Heart left ventricle (tissue), 16 donors: ENCODE data around the gene CDKN2D. TPM values are rescaled to one million over a fixed set of nuclear protein-coding genes. Genes with fewer than 3 reads are reported as not detected.

Source experiments
- ATAC-seq, 4 donors: fragments of 200-7000 bp; cut with Tn5 transposase; one replicate each; pipeline ENCODE4 v1.9.1; 2020 to 2022; ENCODE audit warnings: moderate library complexity in 4 of 4, mild to moderate bottlenecking in 3 of 4, moderate number of reproducible peaks in 1 of 4
- DNase-seq, 5 donors: peaks; one replicate each; pipeline ENCODE4 v3.0.0-alpha.2; 2020
- H3K27ac ChIP-seq, 12 donors: fragments of 200-600 bp; sonication (generic) in 4 of 12; one replicate each; pipeline versions ENCODE4 v1.5.0 to v1.8.0; 2016 to 2022; ENCODE audit warnings: mild to moderate bottlenecking in 2 of 12
- H3K27me3 ChIP-seq, 9 donors: fragments of 200-600 bp; sonication (generic) in 2 of 9; one replicate each; pipeline versions ENCODE4 v1.5.1 to v1.8.0; 2016 to 2022; ENCODE audit warnings: mild to moderate bottlenecking in 3 of 9
- H3K36me3 ChIP-seq, 9 donors: fragments of 200-600 bp; sonication (generic) in 2 of 9; one replicate each; pipeline versions ENCODE4 v1.5.0 to v1.8.0; 2018 to 2022; ENCODE audit warnings: mild to moderate bottlenecking in 2 of 9
- H3K4me1 ChIP-seq, 12 donors: fragments of 200-600 bp; sonication (generic) in 4 of 12; one replicate each; pipeline versions ENCODE4 v1.5.0 to v1.8.0; 2016 to 2022; ENCODE audit warnings: mild to moderate bottlenecking in 3 of 12
- H3K4me3 ChIP-seq, 12 donors: fragments of 200-600 bp; sonication (generic) in 4 of 12; one replicate each; pipeline versions ENCODE4 v1.5.0 to v1.8.0; 2017 to 2022; ENCODE audit warnings: mild to moderate bottlenecking in 9 of 12, moderate library complexity in 4 of 12
- H3K9me3 ChIP-seq, 12 donors: fragments of 200-600 bp; sonication (generic) in 4 of 12; one replicate each; pipeline versions ENCODE4 v1.5.0 to v1.8.0; 2016 to 2022; ENCODE audit warnings: mild to moderate bottlenecking in 1 of 12
- CTCF ChIP-seq, 12 donors: fragments of 200-600 bp; sonication (generic) in 4 of 12; IDR thresholded peaks; one replicate each; pipeline versions ENCODE4 v1.5.0 to v1.8.0; 2018 to 2022; ENCODE audit warnings: antibody characterized with exemption in 12 of 12, mild to moderate bottlenecking in 5 of 12
- POLR2A ChIP-seq, 2 donors: fragments of 450-650 bp; IDR thresholded peaks; one replicate each; pipeline ENCODE4 v1.6.1; 2017; ENCODE audit warnings: antibody characterized with exemption in 2 of 2, mild to moderate bottlenecking in 2 of 2, moderate library complexity in 2 of 2
- WGBS, 4 donors: extraction: QIAGEN DNeasy Blood & Tissue Kit in 2 of 4; methylation state at CpG; one replicate each; pipeline versions ENCODE4 v1.1.5 to v1.1.7; 2013 to 2018; 5-methylcytosine and 5-hydroxymethylcytosine counted together
- intact Hi-C, 10 donors: fragments of 100-400 bp; cut with DNase I; formaldehyde crosslinking; loops; one replicate each; pipeline versions ENCODE4 v1.11.1 to v1.14.2; 2022
- polyA plus RNA-seq, 2 donors: library from polyadenylated mRNA; stranded (reverse); fragments of 200-250 nt; gene quantifications; one replicate each; pipeline ENCODE4 v1.2.3, GENCODE V29; 2013
- total RNA-seq, 9 donors: library from RNA; depleted of rRNA in 2 of 9; stranded (reverse); fragments of >200 nt in 2 of 9; fragmentation: NEBNext Ultra II Directional in 3 of 9; extraction: Animal tissue kit (Norgen Biotek cat#: 25700) in 3 of 9; gene quantifications; one replicate each; pipeline versions ENCODE4 v1.1.0 to v1.2.4, GENCODE V29; 2016 to 2023
- donor health status: ischemic (EF 13 %, LVEDD 7.1; RV severe dilation, severe dysfunction).
- donor health status: healthy with polysubstance abuse.
- donor health status: DM: no; HTN: yes; CAD: no.
- donor health status: DM: no; HTN: no; CAD: no.
- donor health status: ischemic (EF 25% LVEDD 6.9; RV normal size, moderate dysfunction).
- donor health status: ischemic (EF 25% LVEDD 5.7; RV mildly dilated, moderate dysfunction).
- donor health status: healthy.
- donor health status: DM: yes; HTN: yes; CAD: no.
- donor health status: ischemic (EF 35%, LVEDD 5.7; RV mildly dilated, moderate dysfunction).
- donor health status: nonischemic (EF 11% LVEDD 7.7; RV severe dilation, severe dysfunction).
- donor health status: DM: yes; HTN: yes; CAD: no.
- donor health status: PGD.
- donor health status: ischemic (EF 29% LVEDD 5.4; RV normal size, mild dysfunction).
- donor health status: nonischemic (EF 23%, LVEDD 6.1; RV moderate dilation, normal function).

Gene CDKN2D
- total and polyA plus RNA-seq, 11 donors = 6.8 to 28.0 (median 11.8) TPM

- no peak for DNase-seq
- no peak overlapping the region for H3K4me3 ChIP-seq
- no peak for ATAC-seq
- peaks cover 16 to 59% (median 48%) of the 10 kb centered on the region in 9 donors for H3K27me3 ChIP-seq
- no peaks in the 10 kb centered on the region for H3K9me3 ChIP-seq
- peaks cover 0 to 30% (median 15%) of the 10 kb centered on the region in 12 donors for H3K4me1 ChIP-seq
- intact Hi-C loops = no loop called here
- WGBS, 4 donors = 67 to 80% (median 73%) methylated on average over 7 of the region's 7 CpGs
- H3K27ac ChIP-seq = no peak overlapping the region
- no peak for TF ChIP-seq CTCF (IDR thresholded peaks at IDR 0.05)
- no peaks in the 10 kb centered on the region for H3K36me3 ChIP-seq
Observed at GRCh38 chr19:10519421-10519820, 49.4 kb downstream of the CDKN2D start.

- Histone ChIP-seq H3K4me1 (peaks cover 0 to 37% (median 15%) of the 10 kb centered on the region in 12 donors), H3K27ac (peak overlapping the region in 4 of 12 donors; percentile 39 to 63 (median 42)), H3K9me3 (no peaks in the 10 kb centered on the region), H3K36me3 (no peaks in the 10 kb centered on the region), H3K27me3 (peaks cover 23 to 66% (median 55%) of the 10 kb centered on the region in 9 donors), H3K4me3 (peak overlapping the region in 5 of 12 donors; percentile 41 to 60 (median 54))
- no peak for TF ChIP-seq POLR2A (IDR thresholded peaks at IDR 0.05)
- TF ChIP-seq CTCF (IDR thresholded peaks at IDR 0.05) = no peak
- peak in 1 of 4 donors; percentile 44 for ATAC-seq
- DNase-seq = peak in 1 of 5 donors; percentile 56
- WGBS, 4 donors = 7 to 12% (median 11%) methylated on average over 28 to 33 of the region's 33 CpGs
- intact Hi-C loops = no loop called here
Observed at GRCh38 chr19:10518444-10519361, 50.1 kb downstream of the CDKN2D start.

GRCh38 chr19:10517760-10518443 is 50.9 kb downstream of the CDKN2D start:
- Histone ChIP-seq H3K27me3 (peaks cover 27 to 74% (median 63%) of the 10 kb centered on the region in 9 donors), H3K4me1 (peaks cover 0 to 37% (median 15%) of the 10 kb centered on the region in 12 donors), H3K4me3 (peak overlapping the region; percentile 27 to 60 (median 48)), H3K36me3 (no peaks in the 10 kb centered on the region), H3K27ac (peak overlapping the region in 4 of 12 donors; percentile 33 to 63 (median 42)), H3K9me3 (no peaks in the 10 kb centered on the region)
- DNase-seq (peak in 2 of 5 donors; percentile 39 to 52), ATAC-seq (peak in 3 of 4 donors; percentile 35 to 68 (median 61))
- intact Hi-C loops = no loop called here
- WGBS, 4 donors = 1 to 3% (median 2%) methylated on average over 22 to 27 of the region's 27 CpGs
- no peak for TF ChIP-seq CTCF (IDR thresholded peaks at IDR 0.05)
- no peak for TF ChIP-seq POLR2A (IDR thresholded peaks at IDR 0.05)

GRCh38 chr19:10517361-10517759 is 51.4 kb downstream of the CDKN2D start, which contains the start of gene S1PR5:
S1PR5 (minus strand) TSS chr19:10517447; CDS start chr19:10515011, 2,436 bp downstream.
- WGBS, 4 donors = 0 to 2% (median 1%) methylated on average over 8 to 39 of the region's 39 CpGs
- DNase-seq = peak in 2 of 5 donors; percentile 38 to 44
- ATAC-seq = peak in 3 of 4 donors; percentile 21 to 68 (median 42)
- H3K27ac ChIP-seq = peak within 1 kb of the TSS in 4 of 12 donors; percentile 33 to 63 (median 42)
- TF ChIP-seq CTCF (IDR thresholded peaks at IDR 0.05) (no peak), POLR2A (IDR thresholded peaks at IDR 0.05) (no peak)
- no peaks in the 10 kb centered on the region for H3K36me3 ChIP-seq
- peaks cover 27 to 78% (median 67%) of the 10 kb centered on the region in 9 donors for H3K27me3 ChIP-seq
- intact Hi-C loops = no loop called here
- H3K4me1 ChIP-seq = peaks cover 0 to 37% (median 15%) of the 10 kb centered on the region in 12 donors
- H3K4me3 ChIP-seq = peak within 1 kb of the TSS; percentile 27 to 60 (median 48)
- H3K9me3 ChIP-seq = no peaks in the 10 kb centered on the region
